NCI-H2107 (cell line): ENCODE measurements around the gene TADA2B.

Experiments
- DNase-seq: peaks from one replicate; lab custom pipeline; 2025; lab: John Stamatoyannopoulos, UW

The TADA2B gene

GRCh38 chr4:7041246-7041645 is 1.9 kb upstream of the TADA2B start:
- DNase-seq = no peak

DNA sequence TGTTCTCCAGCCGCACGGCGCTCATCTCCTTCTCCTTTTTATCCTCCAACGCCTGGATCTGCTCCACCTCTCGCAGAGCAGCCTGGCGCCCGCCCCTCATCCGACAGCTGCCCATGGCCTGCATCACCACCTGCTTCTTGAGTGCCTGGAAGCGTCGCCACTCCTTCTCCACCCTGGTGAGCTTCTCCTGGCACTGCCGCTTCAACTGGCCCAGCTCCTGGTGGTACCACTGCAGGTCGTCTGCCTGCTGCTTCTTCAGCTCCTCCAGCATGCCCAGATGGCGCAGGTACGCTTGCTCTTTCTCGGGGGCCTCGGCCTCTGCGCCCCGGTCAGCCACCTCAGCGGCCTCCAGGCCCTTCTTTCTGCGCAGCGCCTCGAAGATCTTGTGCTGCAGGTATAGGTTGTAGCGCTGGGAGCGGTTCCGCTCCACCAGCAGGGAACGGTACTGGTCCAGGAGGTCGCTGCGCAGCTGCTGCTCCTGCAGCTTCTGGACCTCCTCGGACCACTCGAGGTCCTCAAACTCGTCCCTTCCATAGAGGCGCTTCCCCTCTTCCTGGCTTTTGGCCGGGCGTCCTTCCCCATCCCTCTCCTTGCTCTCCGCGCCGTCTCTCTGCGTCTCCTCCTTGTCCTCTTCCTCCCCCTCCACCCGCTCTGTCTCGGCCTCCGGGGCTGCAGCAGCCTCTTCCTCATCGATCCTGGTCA is 1.2 kb upstream of the TADA2B start:
- no peak for DNase-seq

DNA sequence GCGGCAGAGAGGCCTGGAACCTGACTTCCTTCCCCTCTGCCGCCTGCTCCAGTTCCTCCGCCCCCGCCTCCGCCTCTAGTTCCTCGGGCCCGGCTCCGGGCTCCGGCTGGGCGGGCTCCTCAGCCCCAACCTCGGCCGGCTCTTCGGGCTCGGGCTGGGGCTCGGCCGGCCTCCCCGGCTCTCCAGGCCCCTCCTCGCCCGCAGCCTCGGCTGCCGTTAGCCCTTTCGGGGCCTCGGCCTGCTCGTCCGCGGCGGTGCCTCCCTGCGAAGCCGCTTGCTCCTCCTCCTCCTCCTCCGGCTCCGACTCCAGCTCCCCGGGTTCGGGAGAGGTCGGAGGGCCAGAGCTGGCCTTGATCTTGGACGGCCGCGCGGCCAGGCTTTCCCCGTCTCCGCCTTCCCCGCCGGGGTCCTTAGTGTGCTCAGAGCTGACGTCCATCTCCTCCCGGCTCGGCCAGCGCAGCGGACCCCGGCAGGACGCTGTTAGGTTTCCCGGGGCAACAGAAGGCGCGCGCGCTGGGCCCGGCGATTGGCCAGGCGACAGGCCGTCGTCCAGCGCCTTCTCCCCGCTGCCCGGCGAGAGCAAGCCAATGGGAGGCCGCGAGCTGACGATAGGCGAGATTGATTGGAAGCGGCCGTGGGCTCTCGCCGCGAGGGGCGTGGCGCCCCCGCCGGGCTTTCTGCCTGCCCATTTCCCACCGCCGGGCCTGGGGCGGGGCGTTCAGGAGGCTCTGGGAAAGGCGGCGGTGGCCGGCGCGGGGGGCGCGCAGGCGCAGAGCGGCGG is 479 bp upstream of the TADA2B start:
- DNase-seq = peak; percentile 73

DNA sequence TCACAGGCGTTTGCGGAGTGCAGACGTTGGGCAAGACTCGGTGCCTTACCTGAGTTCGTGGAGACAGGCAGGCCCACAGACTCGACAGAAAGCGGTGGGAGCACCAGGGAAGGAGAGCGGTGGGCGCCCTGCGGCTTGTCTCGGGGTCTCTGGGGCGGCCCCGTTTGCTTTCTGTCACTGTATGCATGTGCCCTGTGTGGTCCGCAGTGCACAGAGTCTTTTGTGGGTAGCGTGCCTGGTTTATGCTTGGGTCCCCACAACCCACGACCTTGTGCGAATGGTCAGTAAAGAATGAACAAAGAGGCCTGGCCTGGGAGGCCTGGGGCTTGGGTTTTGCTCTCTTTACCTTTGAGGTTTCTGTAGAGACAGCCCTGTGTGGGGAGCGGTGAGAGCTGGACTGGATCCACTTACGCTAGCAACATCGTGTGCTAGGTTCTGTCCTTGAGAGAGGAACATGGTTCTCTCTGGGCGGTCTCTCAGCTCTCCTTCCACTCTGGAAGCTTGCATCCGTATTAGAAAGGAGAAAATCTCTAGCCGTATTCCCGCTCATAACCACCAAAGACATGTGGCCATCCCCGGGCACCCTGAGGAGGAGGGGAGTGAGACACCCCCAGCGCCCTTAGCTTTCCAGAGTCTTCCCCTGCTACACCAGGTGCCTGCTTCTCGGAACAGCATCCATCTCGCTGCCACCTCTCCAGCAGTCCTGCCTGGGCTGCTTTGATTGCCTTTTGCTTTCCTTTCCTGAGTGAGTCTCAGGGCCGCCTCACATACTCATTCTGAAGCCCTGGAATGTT is 1.2 kb downstream of the TADA2B start:
- no peak for DNase-seq

DNA sequence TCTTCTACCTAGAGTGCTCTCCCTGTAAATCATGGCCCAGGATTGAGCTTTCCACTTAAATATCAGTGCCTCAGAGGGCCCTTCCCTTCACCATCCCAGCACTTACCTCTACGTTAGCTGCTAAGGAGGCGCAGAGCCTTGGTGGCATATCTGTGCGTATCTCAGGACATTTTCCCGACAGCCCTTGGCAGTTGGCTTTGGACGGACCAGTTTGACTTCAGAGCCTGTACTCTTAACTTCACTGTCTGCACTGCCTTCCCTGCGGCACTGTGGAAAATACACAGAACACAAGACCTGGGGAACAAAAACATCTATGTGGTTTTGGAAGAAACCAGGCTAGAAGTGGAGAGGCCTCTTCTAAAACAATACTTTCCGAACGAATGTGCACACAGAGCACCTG is 2.4 kb downstream of the TADA2B start:
- no peak for DNase-seq

- DNase-seq = no peak
These were observed 3.1 kb downstream of the TADA2B start for GRCh38 chr4:7045961-7046921.

DNA sequence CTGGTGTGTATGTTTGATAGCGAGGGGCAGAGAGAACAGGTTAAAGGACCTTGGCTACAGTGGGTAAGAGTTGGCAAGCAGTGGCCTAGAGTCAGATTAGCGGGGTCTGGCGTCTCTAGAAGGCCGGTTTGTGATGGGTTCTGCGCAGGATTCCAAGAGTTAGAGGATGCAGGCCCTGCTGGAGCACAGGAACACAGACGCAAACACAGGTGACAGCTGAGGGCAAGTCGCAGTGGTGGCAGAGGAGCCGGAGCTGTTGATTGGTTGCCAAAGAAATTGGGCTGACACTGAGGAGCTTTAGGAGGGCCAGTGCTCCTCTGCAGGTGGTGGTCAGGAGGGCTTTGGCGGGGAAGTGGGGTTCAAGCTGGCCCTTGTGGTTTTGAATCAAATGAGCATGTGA is 3.8 kb downstream of the TADA2B start:
- DNase-seq = no peak

DNA sequence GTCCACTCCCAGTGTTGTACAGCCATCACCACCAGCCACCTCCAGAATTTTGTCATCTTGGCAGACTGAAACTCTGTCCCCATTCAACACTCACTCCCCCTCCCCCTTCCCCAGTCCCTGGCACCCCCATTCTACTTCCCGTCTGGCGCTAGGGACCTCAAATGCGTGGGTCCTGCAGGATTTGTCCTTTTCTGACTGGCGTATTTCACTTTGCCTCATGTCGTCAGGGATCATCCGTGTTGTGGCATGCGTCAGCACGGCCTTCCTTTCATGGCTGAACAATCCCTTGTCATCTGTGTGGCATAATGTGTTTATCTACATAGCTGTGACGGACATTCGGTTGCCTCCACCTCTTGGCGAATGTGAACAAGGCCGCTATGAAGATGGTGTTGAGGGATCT is 5.5 kb downstream of the TADA2B start:
- no peak for DNase-seq

GRCh38 chr4:7049295-7049694 is 6.1 kb downstream of the TADA2B start:
- DNase-seq = no peak

DNA sequence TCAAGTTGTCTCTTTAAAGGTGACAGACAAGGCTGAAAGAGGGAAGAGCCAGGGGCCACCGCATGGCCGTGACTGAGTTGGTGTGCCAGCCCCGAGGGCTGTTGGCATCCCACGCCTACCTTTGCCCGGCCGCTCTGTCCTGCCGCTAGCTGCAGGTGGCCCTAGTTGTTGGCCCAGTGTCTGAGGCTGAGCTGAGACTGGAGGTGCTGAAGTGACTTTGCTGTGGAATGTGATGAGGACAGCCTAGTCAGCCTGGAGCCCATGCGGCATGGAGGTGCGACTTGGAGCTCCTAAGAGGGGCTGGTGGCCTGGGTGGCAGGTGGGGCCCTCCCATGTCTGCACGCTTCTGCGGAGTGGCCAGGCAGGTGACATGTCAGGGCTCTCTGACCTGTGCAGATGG is 6.6 kb downstream of the TADA2B start:
- DNase-seq = no peak

GRCh38 chr4:7050481-7051143 is 7.4 kb downstream of the TADA2B start:
- DNase-seq = no peak

GRCh38 chr4:7051144-7051495 is 7.9 kb downstream of the TADA2B start:
- no peak for DNase-seq

GRCh38 chr4:7051905-7052304 is 8.7 kb downstream of the TADA2B start:
- no peak for DNase-seq

GRCh38 chr4:7052313-7052712 is 9.1 kb downstream of the TADA2B start:
- DNase-seq = no peak

- DNase-seq = peak; percentile 30
These were observed 9.9 kb downstream of the TADA2B start for GRCh38 chr4:7052923-7053715.

DNA sequence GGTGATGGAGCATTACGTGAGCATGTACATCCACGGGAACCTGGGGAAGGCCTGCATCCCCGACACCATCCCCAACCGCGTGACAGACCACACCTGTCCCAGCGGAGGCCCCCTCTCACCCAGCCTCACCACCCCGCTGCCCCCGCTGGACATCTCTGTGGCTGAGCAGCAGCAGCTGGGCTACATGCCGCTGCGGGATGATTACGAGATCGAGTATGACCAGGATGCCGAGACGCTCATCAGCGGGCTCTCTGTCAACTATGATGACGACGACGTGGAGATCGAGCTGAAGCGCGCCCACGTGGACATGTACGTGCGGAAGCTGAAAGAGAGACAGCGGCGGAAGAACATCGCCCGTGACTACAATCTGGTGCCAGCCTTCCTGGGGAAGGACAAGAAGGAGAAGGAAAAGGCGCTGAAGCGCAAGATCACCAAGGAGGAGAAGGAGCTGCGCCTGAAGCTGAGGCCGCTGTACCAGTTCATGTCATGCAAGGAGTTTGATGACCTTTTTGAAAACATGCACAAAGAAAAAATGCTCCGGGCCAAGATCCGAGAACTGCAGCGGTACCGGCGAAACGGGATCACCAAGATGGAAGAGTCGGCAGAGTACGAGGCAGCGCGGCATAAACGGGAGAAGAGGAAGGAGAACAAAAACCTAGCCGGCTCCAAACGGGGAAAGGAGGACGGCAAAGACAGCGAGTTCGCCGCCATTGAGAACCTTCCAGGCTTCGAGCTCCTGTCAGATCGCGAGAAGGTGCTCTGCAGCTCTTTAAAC is 11.1 kb downstream of the TADA2B start:
- DNase-seq = no peak

- no peak for DNase-seq
These were observed 12.2 kb downstream of the TADA2B start for GRCh38 chr4:7055111-7055989.

GRCh38 chr4:7055990-7056325 is 12.8 kb downstream of the TADA2B start:
- no peak for DNase-seq

- no peak for DNase-seq
These were observed 15.6 kb downstream of the TADA2B start for GRCh38 chr4:7058792-7059191.
